Natural killer cell treated with Interleukin-12 subunit alpha and Interleukin-12 subunit beta and Interleukin-15 and Interleukin-18, amount 100 ng/mL, for 72 hours (primary cell): ENCODE measurements around the gene KCNE1. TPM values are rescaled to one million over a fixed set of nuclear protein-coding genes. Genes with fewer than 3 reads are reported as not detected.
A peak's percentile ranks its signal among the peaks of the same experiment; 100 is the strongest.
"Not testable (repeated sequence)": the region's sequence is repeated elsewhere in the genome, so short reads cannot be mapped to it uniquely, and the experiment has no call there.

ENCODE experiments used
- ATAC-seq, 2 donors: fragments of 150-1000 bp; cut with Tn5 transposase in 1 of 2; sonication (Bioruptor Pico), chemical (Tn5 transposase) in 1 of 2; 2 replicates each; pipeline ENCODE4 v1.10.0; 2021
- DNase-seq: peaks from one replicate; pipeline ENCODE4 v3.0.0; 2022; ENCODE audit warnings: low spot score
- H3K27ac Mint-ChIP-seq, 2 donors: 1 replicate in 1 of 2; 2 replicates in 1 of 2; pipeline ENCODE4 v1.8.0; 2022; ENCODE audit warnings: mixed read lengths in 2 of 2, mild to moderate bottlenecking in 1 of 2, moderate library complexity in 1 of 2
- H3K27me3 Mint-ChIP-seq, 2 donors: 1 replicate in 1 of 2; 2 replicates in 1 of 2; pipeline ENCODE4 v1.8.0; 2022; ENCODE audit warnings: mixed read lengths in 2 of 2
- H3K36me3 Mint-ChIP-seq: one replicate; pipeline ENCODE4 v1.8.0; 2022; ENCODE audit warnings: mixed read lengths
- H3K4me1 Mint-ChIP-seq, 2 donors: 1 replicate in 1 of 2; 2 replicates in 1 of 2; pipeline ENCODE4 v1.8.0; 2022; ENCODE audit warnings: low read depth in 2 of 2, mixed read lengths in 2 of 2, mild to moderate bottlenecking in 1 of 2
- H3K4me3 Mint-ChIP-seq: one replicate; pipeline ENCODE4 v1.8.0; 2022; ENCODE audit warnings: mixed read lengths
- H3K9me3 Mint-ChIP-seq: 2 replicates; pipeline ENCODE4 v1.8.0; 2022; ENCODE audit warnings: mixed read lengths
- total RNA-seq, 2 donors: library from RNA; stranded (reverse); gene quantifications; one replicate each; pipeline ENCODE4 v1.2.3, GENCODE V29; 2022

The KCNE1 gene
- total RNA-seq, 2 donors from 2014 or later: 1.2 to 4.7 TPM

- peaks cover 0 to 5% of the 10 kb centered on the region in 2 donors for H3K27me3 Mint-ChIP-seq
- H3K4me1 Mint-ChIP-seq: peaks cover 31 to 32% of the 10 kb centered on the region in 2 donors
- H3K36me3 Mint-ChIP-seq: no peaks in the 10 kb centered on the region
- no peak for ATAC-seq
- H3K27ac Mint-ChIP-seq: peak overlapping the region in 1 of 2 donors; percentile 36
- no peaks in the 10 kb centered on the region for H3K9me3 Mint-ChIP-seq
- DNase-seq: no peak
- H3K4me3 Mint-ChIP-seq: no peak overlapping the region
Measured at GRCh38 chr21:34514576-34515115, 2.6 kb upstream of the KCNE1 start.

- no peak for DNase-seq
- H3K27ac Mint-ChIP-seq: peak overlapping the region; percentile 58 to 80
- H3K9me3 Mint-ChIP-seq: no peaks in the 10 kb centered on the region
- peak in 1 of 2 donors; percentile 56 for ATAC-seq
- peaks cover 31 to 34% of the 10 kb centered on the region in 2 donors for H3K4me1 Mint-ChIP-seq
- H3K4me3 Mint-ChIP-seq: peak overlapping the region; percentile 72
- H3K27me3 Mint-ChIP-seq: peaks cover 0 to 5% of the 10 kb centered on the region in 2 donors
- no peaks in the 10 kb centered on the region for H3K36me3 Mint-ChIP-seq
Measured at GRCh38 chr21:34513129-34513675, 1.2 kb upstream of the KCNE1 start.

DNA sequence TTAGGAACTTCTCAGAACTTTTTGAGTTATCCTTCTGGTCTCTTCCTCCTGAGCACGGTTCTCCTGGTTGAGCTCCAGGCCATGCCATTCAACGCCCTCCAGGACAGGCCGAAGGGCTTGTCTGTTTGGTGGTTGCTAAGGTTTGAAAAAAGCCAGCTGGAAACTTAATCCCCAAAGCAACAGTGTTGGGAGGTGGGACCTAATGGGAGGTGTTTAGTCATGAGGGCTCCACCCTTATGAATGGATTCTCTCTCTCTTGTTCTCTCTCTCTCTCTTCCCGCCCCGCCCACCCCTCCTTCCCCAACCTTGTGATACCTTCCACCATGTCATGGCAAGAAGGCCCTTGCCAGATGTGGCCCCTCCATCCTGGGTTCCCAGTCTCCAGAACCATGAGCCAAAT, 829 bp downstream of the KCNE1 start:
- no peak for DNase-seq
- Mint-ChIP-seq H3K4me1 (peaks cover 18 to 20% of the 10 kb centered on the region in 2 donors), H3K9me3 (no peaks in the 10 kb centered on the region), H3K36me3 (no peaks in the 10 kb centered on the region), H3K4me3 (no peak overlapping the region), H3K27ac (no peak overlapping the region), H3K27me3 (peaks cover 12 to 13% of the 10 kb centered on the region in 2 donors)
- ATAC-seq: no peak

DNA sequence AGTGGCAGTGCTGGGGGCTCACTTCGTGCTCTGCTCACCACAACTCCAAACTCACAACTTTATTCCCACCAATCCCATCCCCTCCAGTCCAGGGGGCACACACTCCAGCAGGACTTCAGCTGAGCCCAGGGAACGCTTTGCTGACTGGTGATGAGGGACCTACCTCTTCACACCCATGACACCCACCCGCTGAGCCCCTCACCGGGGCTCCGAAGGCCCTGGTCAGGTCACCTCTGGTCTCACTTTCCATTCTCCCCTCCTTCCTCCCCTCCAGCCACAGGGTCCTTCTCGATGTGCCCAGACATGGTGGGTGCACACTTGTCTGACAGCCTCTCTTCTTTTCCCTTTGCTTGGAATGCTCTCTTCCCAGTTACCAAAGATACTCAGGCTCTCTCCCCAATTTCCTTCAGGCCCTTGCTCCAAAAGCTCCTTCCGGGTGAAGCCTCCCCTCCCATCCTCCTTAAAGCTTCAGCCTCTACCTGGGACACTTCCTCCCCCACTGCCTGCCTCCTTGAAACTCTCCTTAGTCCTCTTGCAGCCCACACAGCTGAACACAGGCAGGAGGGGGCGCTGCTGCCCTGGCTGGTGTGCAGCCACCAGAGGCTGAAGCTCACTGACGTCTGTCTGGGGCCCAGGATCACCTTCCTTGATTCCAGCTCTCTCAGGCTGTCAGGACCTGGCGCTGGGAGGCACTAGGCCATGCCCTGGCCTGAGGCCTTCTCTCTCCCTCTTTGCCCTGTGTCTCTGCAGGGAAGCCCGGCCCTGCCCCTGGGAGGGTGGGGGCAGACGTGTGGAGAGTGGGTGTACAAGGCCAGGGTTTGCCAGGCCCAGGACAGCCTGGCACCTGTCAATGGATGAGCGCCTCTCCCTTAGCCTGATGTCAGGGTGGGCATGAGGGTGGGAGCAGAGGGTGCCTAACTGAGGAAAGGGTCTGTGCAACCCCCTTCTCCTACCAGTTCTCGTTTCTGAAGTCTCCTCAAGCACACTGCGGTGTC, 1.6 kb downstream of the KCNE1 start:
- H3K9me3 Mint-ChIP-seq: no peaks in the 10 kb centered on the region
- H3K4me1 Mint-ChIP-seq: peaks cover 18 to 20% of the 10 kb centered on the region in 2 donors
- H3K27me3 Mint-ChIP-seq: peaks cover 14 to 15% of the 10 kb centered on the region in 2 donors
- peak overlapping the region; percentile 82 for H3K4me3 Mint-ChIP-seq
- DNase-seq (peak; percentile 70), ATAC-seq (peak; percentile 77 to 84)
- H3K36me3 Mint-ChIP-seq: no peaks in the 10 kb centered on the region
- H3K27ac Mint-ChIP-seq: peak overlapping the region in 1 of 2 donors; percentile 25

DNA sequence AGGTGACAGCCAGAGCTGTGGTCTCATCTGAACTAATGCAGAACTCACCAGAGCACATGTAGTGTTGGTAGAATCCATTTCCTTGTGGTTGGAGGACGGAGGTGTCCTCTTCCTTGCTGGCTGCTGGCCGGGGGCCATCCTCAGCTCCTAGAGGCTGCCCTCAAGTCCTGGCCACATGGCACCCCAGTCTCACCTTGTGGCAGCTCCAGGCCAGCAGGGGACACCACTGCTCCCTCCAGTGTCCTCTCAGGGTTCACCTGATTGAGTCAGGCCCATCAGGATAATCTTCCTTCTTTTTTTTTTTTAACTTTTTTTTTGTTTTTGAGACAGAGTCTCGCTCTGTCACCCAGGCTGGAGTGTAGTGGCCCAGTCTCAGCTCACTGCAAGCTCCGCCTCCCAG, 2.9 kb downstream of the KCNE1 start:
- peaks cover 18 to 20% of the 10 kb centered on the region in 2 donors for H3K4me1 Mint-ChIP-seq
- no peak for ATAC-seq
- no peak for DNase-seq
- H3K4me3 Mint-ChIP-seq: no peak overlapping the region
- H3K36me3 Mint-ChIP-seq: no peaks in the 10 kb centered on the region
- no peaks in the 10 kb centered on the region for H3K9me3 Mint-ChIP-seq
- no peak overlapping the region for H3K27ac Mint-ChIP-seq
- H3K27me3 Mint-ChIP-seq: peaks cover 18 to 23% of the 10 kb centered on the region in 2 donors

DNA sequence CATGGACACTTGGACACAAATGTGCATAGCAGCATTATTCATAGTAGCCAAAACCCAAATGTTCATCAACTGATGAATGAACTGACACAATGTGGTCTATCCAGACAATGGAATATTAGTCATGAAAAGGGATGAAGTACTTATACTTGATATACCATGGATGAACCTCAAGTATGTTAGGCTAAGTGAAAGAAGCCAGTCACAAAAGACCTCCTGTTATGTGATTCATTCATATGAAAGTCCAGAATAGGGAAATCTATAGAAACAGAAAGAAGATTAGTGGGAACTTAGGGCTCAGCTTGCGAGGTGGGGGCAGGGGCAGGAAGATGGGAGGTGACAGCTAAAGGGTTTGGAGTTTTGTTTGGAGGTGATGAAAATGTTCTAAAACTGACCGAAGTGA, 7.4 kb downstream of the KCNE1 start:
- H3K9me3 Mint-ChIP-seq: no peaks in the 10 kb centered on the region
- DNase-seq (no peak), ATAC-seq (no peak)
- no peaks in the 10 kb centered on the region for H3K36me3 Mint-ChIP-seq
- no peak overlapping the region for H3K4me3 Mint-ChIP-seq
- H3K27ac Mint-ChIP-seq: no peak overlapping the region
- H3K27me3 Mint-ChIP-seq: peaks cover 26 to 49% of the 10 kb centered on the region in 2 donors
- H3K4me1 Mint-ChIP-seq: peaks cover 0 to 3% of the 10 kb centered on the region in 2 donors

DNA sequence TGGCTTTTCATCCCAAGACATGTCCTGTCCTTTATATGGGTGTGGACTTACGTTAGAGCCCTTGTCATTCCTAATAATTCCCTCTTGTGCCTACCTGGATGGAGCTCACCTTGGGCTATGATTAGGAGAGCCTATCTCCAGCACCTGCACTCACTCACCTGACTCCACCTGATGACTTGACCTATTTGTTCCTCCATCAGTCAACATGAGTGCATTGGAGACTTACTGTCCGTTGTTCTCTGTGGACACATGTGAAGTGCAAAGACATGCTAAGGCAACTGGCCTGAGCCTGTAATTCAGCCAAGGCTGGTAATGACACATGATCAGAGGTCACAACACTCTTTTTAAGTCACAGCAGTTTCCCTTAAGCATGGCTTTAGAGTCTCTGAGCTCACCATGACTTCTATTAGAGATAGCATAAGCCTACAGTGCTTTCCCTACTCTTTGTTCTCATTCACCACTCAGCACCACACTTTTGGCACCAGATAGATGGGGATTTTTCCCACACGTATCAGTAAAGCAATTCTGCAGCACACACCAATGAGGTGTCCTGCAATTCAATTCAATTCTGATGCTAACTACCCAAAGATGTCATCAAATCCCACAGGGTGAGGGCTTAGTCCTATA, 9.4 kb downstream of the KCNE1 start:
- H3K27ac Mint-ChIP-seq: no peak overlapping the region
- H3K4me1 Mint-ChIP-seq: no peaks in the 10 kb centered on the region
- DNase-seq (no peak), ATAC-seq (no peak)
- no peak overlapping the region for H3K4me3 Mint-ChIP-seq
- H3K36me3 Mint-ChIP-seq: peaks cover 12% of the 10 kb centered on the region
- H3K9me3 Mint-ChIP-seq: peaks cover 4% of the 10 kb centered on the region
- peaks cover 31 to 57% of the 10 kb centered on the region in 2 donors for H3K27me3 Mint-ChIP-seq

- DNase-seq: no peak
- Mint-ChIP-seq H3K36me3 (peaks cover 20% of the 10 kb centered on the region), H3K4me1 (no peaks in the 10 kb centered on the region), H3K9me3 (peaks cover 7% of the 10 kb centered on the region), H3K27me3 (peaks cover 26 to 58% of the 10 kb centered on the region in 2 donors), H3K27ac (no peak overlapping the region), H3K4me3 (no peak overlapping the region)
- peak in 1 of 2 donors; percentile 17 for ATAC-seq
Measured at GRCh38 chr21:34501716-34502115, 10.3 kb downstream of the KCNE1 start.

DNA sequence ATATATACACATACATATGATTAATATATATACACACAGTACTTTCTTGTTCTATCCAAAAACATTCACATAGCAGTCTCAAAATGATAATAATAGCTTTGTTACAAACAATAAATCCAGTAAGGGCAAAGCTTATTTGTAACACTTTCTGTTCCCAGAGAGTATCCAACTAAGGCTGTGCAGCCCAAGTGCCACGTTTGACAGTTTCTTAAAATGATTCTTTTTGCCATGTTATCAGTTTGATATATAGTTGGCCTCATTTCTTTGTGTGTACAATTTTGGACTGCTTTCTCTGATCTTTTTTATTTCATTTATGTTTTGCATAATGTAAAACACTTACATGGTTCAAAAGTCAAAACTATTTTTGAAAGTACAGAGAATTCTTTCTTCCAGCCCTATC, 11.8 kb downstream of the KCNE1 start:
- peaks cover 26 to 65% of the 10 kb centered on the region in 2 donors for H3K27me3 Mint-ChIP-seq
- DNase-seq (no peak), ATAC-seq (no peak)
- H3K4me1 Mint-ChIP-seq: no peaks in the 10 kb centered on the region
- no peak overlapping the region for H3K4me3 Mint-ChIP-seq
- H3K27ac Mint-ChIP-seq: no peak overlapping the region
- peaks cover 12% of the 10 kb centered on the region for H3K9me3 Mint-ChIP-seq
- H3K36me3 Mint-ChIP-seq: peaks cover 30% of the 10 kb centered on the region

DNA sequence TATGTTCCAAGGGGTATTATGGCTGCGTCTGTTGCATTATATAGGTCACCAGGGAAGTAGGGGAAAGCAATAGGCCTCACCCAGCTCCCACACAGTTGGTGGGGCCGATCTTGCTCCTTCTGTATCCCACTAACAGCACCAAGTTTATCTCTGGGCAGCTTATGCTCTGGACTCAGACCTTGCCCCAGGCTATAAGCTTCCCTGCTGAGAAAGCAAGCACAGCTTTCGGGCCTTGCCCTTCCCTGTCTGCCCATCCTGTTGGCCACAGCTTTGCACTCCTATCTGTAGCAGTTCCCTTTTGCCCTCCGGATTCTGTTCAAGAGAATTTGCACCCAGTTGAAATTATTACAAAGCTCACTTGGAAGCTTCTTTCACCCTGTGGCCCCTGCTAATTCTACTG, 12.9 kb downstream of the KCNE1 start:
- Mint-ChIP-seq H3K36me3 (peaks cover 30% of the 10 kb centered on the region), H3K9me3 (peaks cover 12% of the 10 kb centered on the region), H3K27ac (no peak overlapping the region), H3K4me3 (no peak overlapping the region), H3K4me1 (no peaks in the 10 kb centered on the region), H3K27me3 (peaks cover 22 to 57% of the 10 kb centered on the region in 2 donors)
- DNase-seq (no peak), ATAC-seq (no peak)

DNA sequence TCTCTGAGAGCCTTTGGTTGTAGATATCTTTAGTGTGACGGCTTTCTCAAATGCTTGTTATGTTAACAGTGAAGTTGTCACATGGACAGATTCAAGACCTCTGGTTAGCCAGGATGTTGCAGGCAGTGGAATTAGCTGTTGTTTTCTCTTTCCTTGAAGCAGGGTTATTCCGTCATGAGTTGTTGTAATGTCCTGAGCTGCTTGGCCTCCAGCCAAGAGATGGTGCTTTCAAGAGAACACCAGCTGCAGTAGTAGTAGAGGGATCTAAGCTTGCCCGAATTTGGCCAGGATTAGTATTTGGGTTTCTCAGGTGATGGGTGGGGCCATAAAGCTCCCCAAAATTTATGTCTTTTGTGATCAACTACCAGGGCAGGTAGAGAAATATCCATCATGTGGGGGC, 13.4 kb downstream of the KCNE1 start:
- DNase-seq (no peak), ATAC-seq (no peak)
- no peak overlapping the region for H3K27ac Mint-ChIP-seq
- peaks cover 12% of the 10 kb centered on the region for H3K9me3 Mint-ChIP-seq
- H3K27me3 Mint-ChIP-seq: peaks cover 22 to 52% of the 10 kb centered on the region in 2 donors
- peaks cover 30% of the 10 kb centered on the region for H3K36me3 Mint-ChIP-seq
- H3K4me3 Mint-ChIP-seq: no peak overlapping the region
- no peaks in the 10 kb centered on the region for H3K4me1 Mint-ChIP-seq

DNA sequence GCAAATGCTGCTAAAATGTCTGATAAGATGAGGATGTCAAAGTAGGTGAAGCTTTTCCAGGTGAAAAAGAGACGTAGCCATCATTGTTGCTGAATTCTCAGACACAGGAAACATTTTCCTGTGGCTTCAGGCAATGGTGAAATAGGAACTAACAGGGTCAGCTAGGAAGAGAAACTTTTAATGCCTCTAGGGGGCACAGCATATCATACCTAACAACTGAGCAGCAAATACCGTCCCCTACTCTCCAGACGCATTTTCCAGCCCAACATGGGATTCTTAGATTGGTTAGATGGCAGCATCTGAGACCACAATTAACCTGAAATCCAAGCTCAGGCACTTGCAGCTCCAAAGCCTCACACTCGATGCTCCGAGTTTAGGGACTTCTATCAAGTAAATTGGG, 28.2 kb downstream of the KCNE1 start:
- not testable (repeated sequence) for H3K4me1 Mint-ChIP-seq, H3K27me3 Mint-ChIP-seq, H3K27ac Mint-ChIP-seq, ATAC-seq, H3K4me3 Mint-ChIP-seq, H3K36me3 Mint-ChIP-seq, DNase-seq, H3K9me3 Mint-ChIP-seq

DNA sequence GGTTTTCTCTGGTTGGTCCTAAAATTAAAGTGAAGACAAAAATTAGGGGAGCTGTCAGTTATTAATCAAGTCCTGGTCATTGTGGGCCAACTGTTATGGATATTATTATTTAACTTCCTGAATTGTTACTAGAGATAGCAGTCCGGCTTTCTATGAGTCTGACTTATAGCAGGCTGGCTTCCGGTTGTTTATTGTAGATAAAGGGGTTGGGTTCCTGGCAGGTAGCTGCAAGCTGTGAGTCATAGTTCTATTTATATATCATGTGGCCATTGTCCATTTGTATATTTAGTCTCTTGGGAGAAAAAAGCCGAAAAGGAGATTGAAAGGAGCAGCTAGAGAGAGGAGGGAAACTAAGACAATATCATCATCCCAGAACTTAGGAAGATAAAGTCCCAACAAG, 28.6 kb downstream of the KCNE1 start:
- not testable (repeated sequence) for H3K27me3 Mint-ChIP-seq, H3K27ac Mint-ChIP-seq

More for the DNA sequence above, 28.6 kb downstream of the KCNE1 start:
- H3K36me3 Mint-ChIP-seq, ATAC-seq, H3K4me3 Mint-ChIP-seq, H3K4me1 Mint-ChIP-seq, DNase-seq, H3K9me3 Mint-ChIP-seq: not testable (repeated sequence)
